Thyroid gland (tissue), 4 donors: Measurements from ENCODE around the gene DOK1.

Experiments used
- CTCF ChIP-seq, 6 experiments: fragments of 200-600 bp in 3 of 6; fragments of 450-650 bp in 3 of 6; sonication (generic) in 3 of 6; IDR thresholded peaks; one replicate each; pipeline ENCODE4 v1.5.1; 2016 to 2019; ENCODE audit warnings: antibody characterized with exemption in 6 of 6, mild to moderate bottlenecking in 2 of 6, inconsistent platforms in 1 of 6, moderate library complexity in 1 of 6
- POLR2A ChIP-seq, 2 donors: fragments of 450-650 bp; IDR thresholded peaks; one replicate each; pipeline ENCODE4 v1.6.1; 2017; ENCODE audit warnings: antibody characterized with exemption in 2 of 2, mild to moderate bottlenecking in 2 of 2, moderate library complexity in 1 of 2

GRCh38 chr2:74511104-74511989 lies 43.2 kb upstream of the DOK1 start:
- TF ChIP-seq CTCF (IDR thresholded peaks at IDR 0.05) (no peak), POLR2A (IDR thresholded peaks at IDR 0.05) (no peak)
